GM12874 (cell line): ENCODE results near the gene KNSTRN.

Experiments
- TF ChIP-seq, protein P1 (sequence below): IDR thresholded peaks from 2 replicates; pipeline ENCODE4 v1.5.1; 2011; ENCODE audit warnings: low read depth, mild to moderate bottlenecking, control low read depth, low read length, moderate library complexity; ENCODE audit not compliant: insufficient read depth

The KNSTRN gene

DNA sequence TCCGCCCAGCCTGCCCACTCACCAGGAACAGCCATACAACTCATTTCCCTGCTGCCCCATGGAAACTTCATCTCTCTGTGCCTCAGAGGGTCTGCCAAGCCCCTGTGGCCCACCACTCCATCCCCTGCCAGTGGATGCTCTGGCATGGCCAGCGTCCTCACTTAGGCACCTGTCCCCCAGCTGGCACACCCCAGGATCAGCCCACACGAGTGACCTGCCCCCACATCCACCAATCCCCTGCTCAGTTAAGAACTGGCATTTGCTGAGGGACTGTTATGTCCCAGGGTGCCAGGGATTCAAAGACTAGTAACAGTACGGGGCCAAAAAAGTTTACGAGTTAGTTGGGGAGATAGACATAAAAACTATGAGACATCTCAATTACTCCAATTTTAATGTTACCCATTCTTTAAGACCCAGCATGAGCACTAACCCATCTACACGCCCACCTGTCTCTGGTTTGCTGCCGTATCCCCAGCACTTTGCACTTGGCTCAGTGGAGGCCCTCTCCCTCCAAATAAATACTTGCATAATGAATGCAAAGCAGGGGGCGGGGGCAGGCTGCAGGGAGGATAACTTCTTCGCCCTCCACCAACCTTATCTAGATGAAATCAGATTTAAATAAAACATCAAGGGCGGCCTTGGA lies 46.7 kb downstream of the KNSTRN start:
- TF ChIP-seq, protein P1, sequence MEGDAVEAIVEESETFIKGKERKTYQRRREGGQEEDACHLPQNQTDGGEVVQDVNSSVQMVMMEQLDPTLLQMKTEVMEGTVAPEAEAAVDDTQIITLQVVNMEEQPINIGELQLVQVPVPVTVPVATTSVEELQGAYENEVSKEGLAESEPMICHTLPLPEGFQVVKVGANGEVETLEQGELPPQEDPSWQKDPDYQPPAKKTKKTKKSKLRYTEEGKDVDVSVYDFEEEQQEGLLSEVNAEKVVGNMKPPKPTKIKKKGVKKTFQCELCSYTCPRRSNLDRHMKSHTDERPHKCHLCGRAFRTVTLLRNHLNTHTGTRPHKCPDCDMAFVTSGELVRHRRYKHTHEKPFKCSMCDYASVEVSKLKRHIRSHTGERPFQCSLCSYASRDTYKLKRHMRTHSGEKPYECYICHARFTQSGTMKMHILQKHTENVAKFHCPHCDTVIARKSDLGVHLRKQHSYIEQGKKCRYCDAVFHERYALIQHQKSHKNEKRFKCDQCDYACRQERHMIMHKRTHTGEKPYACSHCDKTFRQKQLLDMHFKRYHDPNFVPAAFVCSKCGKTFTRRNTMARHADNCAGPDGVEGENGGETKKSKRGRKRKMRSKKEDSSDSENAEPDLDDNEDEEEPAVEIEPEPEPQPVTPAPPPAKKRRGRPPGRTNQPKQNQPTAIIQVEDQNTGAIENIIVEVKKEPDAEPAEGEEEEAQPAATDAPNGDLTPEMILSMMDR = no peak

DNA sequence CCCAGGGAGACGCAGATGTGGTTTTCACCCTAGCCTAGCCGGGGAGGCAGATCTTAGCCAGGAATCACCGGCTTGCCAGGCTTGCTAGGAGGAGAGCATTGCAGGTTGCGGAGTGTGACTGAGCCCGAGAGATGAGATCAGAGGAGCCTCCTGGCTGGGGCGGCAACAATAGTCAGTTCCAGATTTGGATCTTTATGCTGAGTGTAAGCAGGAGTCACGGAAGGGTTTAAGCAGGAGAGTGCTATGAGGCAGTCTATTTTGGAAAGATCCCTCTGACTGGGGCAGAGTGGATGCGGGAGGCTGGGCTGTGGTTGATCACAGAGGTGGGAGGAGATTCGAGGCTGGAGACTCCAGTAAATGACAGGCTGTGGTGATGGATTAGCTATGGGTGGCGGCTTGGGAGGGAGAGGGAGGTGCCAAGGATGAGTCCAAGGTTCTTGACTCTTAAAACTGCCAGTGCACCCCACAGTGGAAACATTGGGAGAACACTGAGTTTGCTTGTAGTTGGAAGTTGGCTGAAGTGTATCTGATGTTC lies 47.8 kb downstream of the KNSTRN start:
- TF ChIP-seq, protein P1 = no peak

DNA sequence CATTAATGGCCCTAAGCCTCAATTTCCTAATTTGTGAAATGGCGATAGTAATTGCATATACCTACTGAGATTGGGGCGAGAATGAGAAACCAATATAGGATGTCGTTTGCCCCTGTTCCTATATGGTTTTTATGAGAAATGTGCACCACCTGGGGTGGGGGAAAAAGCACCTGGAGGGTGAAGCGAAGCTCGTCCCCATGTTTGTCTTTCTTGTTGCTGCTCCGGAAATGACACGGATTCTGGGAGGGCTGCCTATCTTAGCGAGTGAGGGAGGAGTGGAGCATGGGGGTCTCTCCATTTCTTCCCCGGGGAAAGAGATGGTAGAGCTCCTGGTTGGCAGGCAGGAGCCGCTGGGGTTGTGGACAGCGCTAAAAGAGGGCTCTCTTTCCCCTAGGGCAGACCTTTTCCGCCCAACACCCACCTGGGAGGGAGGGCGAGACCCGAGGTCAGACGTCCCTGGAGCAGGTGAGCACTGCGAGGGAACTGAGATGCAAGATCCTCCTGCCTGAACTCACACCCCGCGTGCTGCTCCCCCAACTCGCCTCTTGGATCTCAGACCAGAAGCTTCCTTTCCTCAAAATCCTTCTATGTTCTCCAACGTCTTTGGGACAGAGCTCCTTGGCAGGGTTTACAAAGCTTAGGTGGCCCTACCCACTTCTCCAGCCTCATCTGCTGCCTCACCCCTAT lies 52.6 kb downstream of the KNSTRN start:
- TF ChIP-seq, protein P1 = no peak

DNA sequence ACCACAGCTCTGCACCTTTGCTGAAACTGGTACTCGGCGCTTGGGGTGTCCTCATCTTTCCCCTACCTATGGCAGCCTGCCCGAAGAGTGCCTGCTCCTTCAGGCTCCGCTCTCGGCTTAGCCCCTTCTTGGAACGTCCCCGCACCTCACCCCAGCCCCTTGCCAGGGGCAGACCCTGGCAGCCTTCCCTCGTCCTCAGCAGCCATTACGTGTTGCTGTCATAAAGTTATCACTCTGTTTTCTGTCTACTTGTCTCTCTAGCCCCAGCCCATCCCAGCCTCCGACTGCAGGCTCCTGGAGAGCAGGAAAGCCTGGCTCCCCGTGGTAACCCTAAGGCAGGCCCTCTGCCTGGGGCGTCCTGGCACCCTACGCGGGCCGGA lies 53.2 kb downstream of the KNSTRN start:
- TF ChIP-seq, protein P1 = no peak

DNA sequence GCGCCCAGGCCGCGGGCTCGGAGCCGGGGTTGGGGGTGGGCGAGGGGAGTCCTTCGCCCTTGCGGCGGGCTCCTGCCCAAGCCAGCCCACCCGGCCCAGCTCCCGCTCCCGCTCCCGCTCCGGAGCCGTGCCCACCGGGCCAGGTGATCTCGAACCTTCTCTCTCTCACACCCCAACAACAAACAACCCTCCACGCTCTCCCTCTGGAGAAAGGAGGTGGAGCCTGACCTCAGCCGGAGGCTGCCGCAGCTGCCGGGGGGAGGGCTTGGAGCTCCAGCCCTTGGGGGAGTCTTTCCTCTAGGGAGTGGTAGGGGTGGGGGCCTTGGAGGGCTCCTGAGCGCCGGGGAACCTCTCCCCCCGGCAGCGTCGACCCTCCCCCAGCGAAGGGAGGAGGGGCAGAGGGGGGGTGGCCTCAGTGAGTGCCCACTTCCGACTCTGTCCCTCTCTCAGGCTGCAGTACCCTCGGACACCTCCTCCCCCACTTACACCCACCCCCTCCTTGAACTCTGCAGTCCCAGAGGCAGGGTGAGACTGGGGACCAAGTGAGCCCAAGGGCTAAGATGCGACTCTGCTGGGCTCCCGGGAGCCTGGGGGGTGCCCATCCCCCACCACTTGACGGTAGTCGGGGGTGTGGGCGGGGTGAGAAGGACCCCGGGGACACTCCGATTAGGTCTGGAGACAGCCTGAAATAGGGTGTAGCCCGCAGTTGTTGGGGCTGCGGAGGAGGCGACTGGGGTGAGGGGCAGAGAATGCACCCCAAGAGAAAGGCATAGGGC lies 53.8 kb downstream of the KNSTRN start:
- TF ChIP-seq, protein P1 = no peak

DNA sequence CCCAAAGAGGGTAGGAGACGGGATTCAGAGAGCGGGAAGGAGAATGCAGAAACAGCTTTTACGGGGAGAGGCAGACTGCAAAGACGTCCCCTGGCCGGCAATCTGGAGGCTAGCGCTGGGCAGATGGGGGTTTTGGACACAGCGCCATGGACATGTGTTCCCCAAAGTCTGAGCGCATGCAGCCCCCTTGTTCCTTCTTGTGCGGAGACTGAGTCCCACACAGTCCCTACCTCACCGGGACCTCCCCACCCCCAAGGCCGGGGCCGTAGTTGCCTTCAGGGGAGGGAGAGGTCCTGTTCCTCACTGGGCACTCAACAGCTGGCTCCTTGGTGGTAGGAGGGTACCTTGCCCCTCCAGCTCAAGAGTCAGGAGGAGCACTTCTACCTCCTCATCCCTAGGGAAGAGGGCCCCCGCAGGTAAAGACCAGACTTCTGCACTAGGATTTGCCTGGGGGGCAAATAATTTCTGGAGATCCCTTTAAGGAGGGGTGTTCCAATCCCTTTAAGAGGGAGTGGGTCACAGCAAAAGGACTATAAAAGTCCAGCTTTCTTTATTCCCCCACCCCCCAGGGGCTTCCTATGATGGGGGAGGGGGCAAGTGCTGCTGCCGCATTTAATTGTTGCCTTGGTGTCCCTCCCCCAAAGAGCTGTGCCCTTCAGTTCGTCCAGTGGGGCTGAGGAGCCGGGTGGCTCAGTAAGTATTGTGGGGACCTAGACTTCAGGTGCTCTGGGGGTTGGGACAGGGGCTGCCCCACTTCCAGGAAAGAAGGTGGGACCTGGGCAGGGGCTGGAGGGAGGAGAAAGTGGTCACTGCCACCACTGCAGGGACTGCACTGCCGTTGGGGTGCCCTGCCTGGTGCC lies 54.6 kb downstream of the KNSTRN start:
- TF ChIP-seq, protein P1 = no peak
